ENCODE results near the gene DBNDD1.

DNA sequence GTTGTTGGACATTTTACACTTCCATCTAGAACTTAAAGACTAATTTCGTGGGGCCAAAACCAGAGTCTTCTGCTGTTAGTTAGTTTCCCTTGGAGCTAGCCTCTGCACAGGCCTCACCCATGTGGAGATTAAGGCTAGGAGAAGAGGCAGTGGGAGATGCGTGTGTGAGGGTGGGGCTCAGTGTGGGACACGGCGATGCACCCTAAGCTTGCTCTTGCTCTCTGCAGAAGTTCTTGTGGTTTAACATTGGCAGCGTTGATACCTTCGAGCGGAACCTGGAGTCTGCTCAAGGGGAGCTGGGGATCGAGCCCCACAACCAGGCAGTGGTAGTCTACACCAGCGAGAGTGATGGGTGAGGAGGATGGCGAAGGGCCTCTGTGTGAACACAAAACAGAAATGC is 34.0 kb downstream of the DBNDD1 start:
- TF ChIP-seq ZNF514 (tag by site-specific recombination; IDR thresholded peaks at IDR 0.05) = no peak
- no peak for TF ChIP-seq TCF7L2 (IDR thresholded peaks at IDR 0.05; ENCODE audit: borderline replicate concordance, low read depth, low read length)
- TF ChIP-seq, protein P1, sequence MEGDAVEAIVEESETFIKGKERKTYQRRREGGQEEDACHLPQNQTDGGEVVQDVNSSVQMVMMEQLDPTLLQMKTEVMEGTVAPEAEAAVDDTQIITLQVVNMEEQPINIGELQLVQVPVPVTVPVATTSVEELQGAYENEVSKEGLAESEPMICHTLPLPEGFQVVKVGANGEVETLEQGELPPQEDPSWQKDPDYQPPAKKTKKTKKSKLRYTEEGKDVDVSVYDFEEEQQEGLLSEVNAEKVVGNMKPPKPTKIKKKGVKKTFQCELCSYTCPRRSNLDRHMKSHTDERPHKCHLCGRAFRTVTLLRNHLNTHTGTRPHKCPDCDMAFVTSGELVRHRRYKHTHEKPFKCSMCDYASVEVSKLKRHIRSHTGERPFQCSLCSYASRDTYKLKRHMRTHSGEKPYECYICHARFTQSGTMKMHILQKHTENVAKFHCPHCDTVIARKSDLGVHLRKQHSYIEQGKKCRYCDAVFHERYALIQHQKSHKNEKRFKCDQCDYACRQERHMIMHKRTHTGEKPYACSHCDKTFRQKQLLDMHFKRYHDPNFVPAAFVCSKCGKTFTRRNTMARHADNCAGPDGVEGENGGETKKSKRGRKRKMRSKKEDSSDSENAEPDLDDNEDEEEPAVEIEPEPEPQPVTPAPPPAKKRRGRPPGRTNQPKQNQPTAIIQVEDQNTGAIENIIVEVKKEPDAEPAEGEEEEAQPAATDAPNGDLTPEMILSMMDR (tag by site-specific recombination; IDR thresholded peaks at IDR 0.05) = no peak
- TF ChIP-seq ZNF670 (tag by site-specific recombination; IDR thresholded peaks at IDR 0.05; ENCODE audit: low read depth) = no peak
- no peak for TF ChIP-seq ZNF157 (tag by site-specific recombination; IDR thresholded peaks at IDR 0.05)
- TF ChIP-seq YY1 (tag by site-specific recombination; IDR thresholded peaks at IDR 0.05) = no peak
- TF ChIP-seq, protein P2, sequence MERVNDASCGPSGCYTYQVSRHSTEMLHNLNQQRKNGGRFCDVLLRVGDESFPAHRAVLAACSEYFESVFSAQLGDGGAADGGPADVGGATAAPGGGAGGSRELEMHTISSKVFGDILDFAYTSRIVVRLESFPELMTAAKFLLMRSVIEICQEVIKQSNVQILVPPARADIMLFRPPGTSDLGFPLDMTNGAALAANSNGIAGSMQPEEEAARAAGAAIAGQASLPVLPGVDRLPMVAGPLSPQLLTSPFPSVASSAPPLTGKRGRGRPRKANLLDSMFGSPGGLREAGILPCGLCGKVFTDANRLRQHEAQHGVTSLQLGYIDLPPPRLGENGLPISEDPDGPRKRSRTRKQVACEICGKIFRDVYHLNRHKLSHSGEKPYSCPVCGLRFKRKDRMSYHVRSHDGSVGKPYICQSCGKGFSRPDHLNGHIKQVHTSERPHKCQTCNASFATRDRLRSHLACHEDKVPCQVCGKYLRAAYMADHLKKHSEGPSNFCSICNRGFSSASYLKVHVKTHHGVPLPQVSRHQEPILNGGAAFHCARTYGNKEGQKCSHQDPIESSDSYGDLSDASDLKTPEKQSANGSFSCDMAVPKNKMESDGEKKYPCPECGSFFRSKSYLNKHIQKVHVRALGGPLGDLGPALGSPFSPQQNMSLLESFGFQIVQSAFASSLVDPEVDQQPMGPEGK (tag by site-specific recombination; IDR thresholded peaks at IDR 0.05) = no peak
- TF ChIP-seq ZNF121 (tag by site-specific recombination; IDR thresholded peaks at IDR 0.05) = no peak
- TF ChIP-seq, protein P3, sequence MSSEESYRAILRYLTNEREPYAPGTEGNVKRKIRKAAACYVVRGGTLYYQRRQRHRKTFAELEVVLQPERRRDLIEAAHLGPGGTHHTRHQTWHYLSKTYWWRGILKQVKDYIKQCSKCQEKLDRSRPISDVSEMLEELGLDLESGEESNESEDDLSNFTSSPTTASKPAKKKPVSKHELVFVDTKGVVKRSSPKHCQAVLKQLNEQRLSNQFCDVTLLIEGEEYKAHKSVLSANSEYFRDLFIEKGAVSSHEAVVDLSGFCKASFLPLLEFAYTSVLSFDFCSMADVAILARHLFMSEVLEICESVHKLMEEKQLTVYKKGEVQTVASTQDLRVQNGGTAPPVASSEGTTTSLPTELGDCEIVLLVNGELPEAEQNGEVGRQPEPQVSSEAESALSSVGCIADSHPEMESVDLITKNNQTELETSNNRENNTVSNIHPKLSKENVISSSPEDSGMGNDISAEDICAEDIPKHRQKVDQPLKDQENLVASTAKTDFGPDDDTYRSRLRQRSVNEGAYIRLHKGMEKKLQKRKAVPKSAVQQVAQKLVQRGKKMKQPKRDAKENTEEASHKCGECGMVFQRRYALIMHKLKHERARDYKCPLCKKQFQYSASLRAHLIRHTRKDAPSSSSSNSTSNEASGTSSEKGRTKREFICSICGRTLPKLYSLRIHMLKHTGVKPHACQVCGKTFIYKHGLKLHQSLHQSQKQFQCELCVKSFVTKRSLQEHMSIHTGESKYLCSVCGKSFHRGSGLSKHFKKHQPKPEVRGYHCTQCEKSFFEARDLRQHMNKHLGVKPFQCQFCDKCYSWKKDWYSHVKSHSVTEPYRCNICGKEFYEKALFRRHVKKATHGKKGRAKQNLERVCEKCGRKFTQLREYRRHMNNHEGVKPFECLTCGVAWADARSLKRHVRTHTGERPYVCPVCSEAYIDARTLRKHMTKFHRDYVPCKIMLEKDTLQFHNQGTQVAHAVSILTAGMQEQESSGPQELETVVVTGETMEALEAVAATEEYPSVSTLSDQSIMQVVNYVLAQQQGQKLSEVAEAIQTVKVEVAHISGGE (tag by site-specific recombination; conservative IDR thresholded peaks at IDR 0.05; ENCODE audit: low read depth) = no peak
- TF ChIP-seq, protein P4, sequence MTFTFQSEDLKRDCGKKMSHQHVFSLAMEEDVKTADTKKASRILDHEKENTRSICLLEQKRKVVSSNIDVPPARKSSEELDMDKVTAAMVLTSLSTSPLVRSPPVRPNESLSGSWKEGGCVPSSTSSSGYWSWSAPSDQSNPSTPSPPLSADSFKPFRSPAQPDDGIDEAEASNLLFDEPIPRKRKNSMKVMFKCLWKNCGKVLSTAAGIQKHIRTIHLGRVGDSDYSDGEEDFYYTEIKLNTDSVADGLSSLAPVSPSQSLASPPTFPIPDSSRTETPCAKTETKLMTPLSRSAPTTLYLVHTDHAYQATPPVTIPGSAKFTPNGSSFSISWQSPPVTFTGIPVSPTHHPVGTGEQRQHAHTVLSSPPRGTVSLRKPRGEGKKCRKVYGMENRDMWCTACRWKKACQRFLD (tag by site-specific recombination; IDR thresholded peaks at IDR 0.05) = no peak

Data from HEK293 (cell line).